HCT116 (cell line): ENCODE measurements around the gene RAP1A. TPM values are rescaled to one million over a fixed set of nuclear protein-coding genes. Genes with fewer than 3 reads are reported as not detected.
"Not testable (repeated sequence)": the region's sequence is repeated elsewhere in the genome, so short reads cannot be mapped to it uniquely, and the experiment has no call there.

Experiments
- ATAC-seq: fragments of 200-7000 bp; cut with Tn5 transposase; 2 replicates; pipeline ENCODE4 v1.9.1; 2020; ENCODE audit warnings: mild to moderate bottlenecking, moderate library complexity
- BruUV-seq: library from RNA; stranded (reverse); fragments of 400-500 nt; replicated peaks from 2 replicates; lab custom pipeline; 2021; lab: Mats Ljungman, UMichigan
- CTCF ChIA-PET: fragments of 300-600 bp; sonication (Branson Sonifier 250); formaldehyde crosslinking; loops from one replicate; lab custom pipeline; 2021; ENCODE audit warnings: antibody characterized with exemption; lab: Charles Lee
- POLR2A ChIA-PET: fragments of 300-600, 350-600 bp; sonication (Branson Sonifier 250); formaldehyde crosslinking; loops from one replicate; lab custom pipeline; 2021; ENCODE audit warnings: antibody characterized with exemption; lab: Charles Lee
- RAD21 ChIA-PET, 2 experiments: fragments of 300-600 bp; sonication (Branson Sonifier 250); formaldehyde crosslinking; loops; one replicate each; lab custom pipeline; 2023; ENCODE audit warnings: low total read pairs in 2 of 2; ENCODE audit not compliant: uncharacterized antibody in 2 of 2, unreplicated experiment in 2 of 2, low non-redundant PET in 1 of 2; lab: Charles Lee
- DNase-seq: peaks from one replicate; pipeline ENCODE4 v3.0.0-alpha.2; 2010; ENCODE audit warnings: low read depth, low spot score
- H2AFZ ChIP-seq: fragments of 200-600 bp; shearing (Covaris generic), sonication (generic); 2 replicates; pipeline ENCODE4 v1.6.1; 2017; ENCODE audit warnings: low read depth, mixed run types, mixed read lengths, antibody characterized with exemption, low read length; ENCODE audit not compliant: poor library complexity, severe bottlenecking
- H3K27ac ChIP-seq: 2 replicates; pipeline ENCODE4 v1.5.1; 2012; ENCODE audit warnings: low read depth, low read length
- H3K27me3 ChIP-seq: fragments of 200-600 bp; sonication (generic); 2 replicates; pipeline ENCODE4 v1.6.1; 2016; ENCODE audit warnings: mixed run types, low read length, mixed read lengths; ENCODE audit not compliant: insufficient read depth
- H3K36me3 ChIP-seq, 2 experiments: fragments of 200-500 bp in 1 of 2; fragments of 200-600 bp in 1 of 2; sonication (Bioruptor generic) in 1 of 2; sonication (generic) in 1 of 2; 2 replicates each; pipeline versions ENCODE4 v1.5.1 to v1.6.1; 2014 to 2016; ENCODE audit warnings: low read length in 2 of 2, inconsistent platforms in 1 of 2, mixed read lengths in 1 of 2, mixed run types in 1 of 2; ENCODE audit not compliant: insufficient read depth in 2 of 2, control insufficient read depth in 1 of 2
- H3K4me1 ChIP-seq, 2 experiments: fragments of 200-600 bp in 1 of 2; sonication (generic) in 1 of 2; 2 replicates each; pipeline versions ENCODE4 v1.5.1 to v1.6.1; 2012 to 2017; ENCODE audit warnings: low read length in 2 of 2, inconsistent platforms in 1 of 2, mild to moderate bottlenecking in 1 of 2, mixed read lengths in 1 of 2, mixed run types in 1 of 2, moderate library complexity in 1 of 2; ENCODE audit not compliant: insufficient read depth in 2 of 2, control insufficient read depth in 1 of 2
- H3K4me2 ChIP-seq: fragments of 200-600 bp; sonication (generic); 2 replicates; pipeline ENCODE4 v1.6.1; 2017; ENCODE audit warnings: mixed run types, low read length, mixed read lengths
- H3K4me3 ChIP-seq, 2 experiments: fragments of 200-600 bp in 1 of 2; sonication (generic) in 1 of 2; replicated peaks in 1 of 2; 2 replicates each; pipeline ENCODE4 v1.5.1; 2011 to 2016; ENCODE audit warnings: low read length in 2 of 2, control low read depth in 1 of 2, low read depth in 1 of 2, mild to moderate bottlenecking in 1 of 2, mixed read lengths in 1 of 2, mixed run types in 1 of 2
- H3K79me2 ChIP-seq: fragments of 200-600 bp; sonication (generic); 2 replicates; pipeline ENCODE4 v1.6.1; 2017; ENCODE audit warnings: mild to moderate bottlenecking, mixed run types, low read length, moderate library complexity, mixed read lengths; ENCODE audit not compliant: insufficient read depth
- H3K9ac ChIP-seq: fragments of 200-600 bp; sonication (generic); 2 replicates; pipeline ENCODE4 v1.6.1; 2016; ENCODE audit warnings: low read length, mixed read lengths
- H3K9me2 ChIP-seq: fragments of 200-600 bp; sonication (generic), shearing (Covaris generic); 2 replicates; pipeline ENCODE4 v1.6.1; 2017; ENCODE audit warnings: mixed run types, mild to moderate bottlenecking, moderate library complexity; ENCODE audit not compliant: insufficient read depth
- H3K9me3 ChIP-seq, 2 experiments: fragments of 200-500 bp in 1 of 2; fragments of 200-600 bp in 1 of 2; sonication (Bioruptor generic) in 1 of 2; sonication (generic) in 1 of 2; 2 replicates each; pipeline ENCODE4 v1.6.1; 2014 to 2017; ENCODE audit warnings: low read length in 2 of 2, mixed read lengths in 2 of 2, inconsistent platforms in 1 of 2, low read depth in 1 of 2, mild to moderate bottlenecking in 1 of 2, mixed run types in 1 of 2, moderate library complexity in 1 of 2; ENCODE audit not compliant: control insufficient read depth in 1 of 2, insufficient read depth in 1 of 2
- H4K20me1 ChIP-seq: fragments of 200-600 bp; sonication (generic), shearing (Covaris generic); 2 replicates; pipeline ENCODE4 v1.6.1; 2017; ENCODE audit warnings: mixed run types, mild to moderate bottlenecking, moderate library complexity; ENCODE audit not compliant: insufficient read depth
- ATF3 ChIP-seq: IDR thresholded peaks from 2 replicates; pipeline ENCODE4 v1.6.1; 2012
- CEBPB ChIP-seq: IDR thresholded peaks from 2 replicates; pipeline ENCODE4 v1.6.1; 2012; ENCODE audit warnings: low read depth
- EGR1 ChIP-seq: IDR thresholded peaks from 2 replicates; pipeline ENCODE4 v1.6.1; 2012; ENCODE audit warnings: low read depth
- ELF1 ChIP-seq: IDR thresholded peaks from 2 replicates; pipeline ENCODE4 v1.6.1; 2012; ENCODE audit warnings: low read depth, borderline replicate concordance
- EZH2phosphoT487 ChIP-seq: fragments of 200-600 bp; IDR thresholded peaks from 2 replicates; pipeline ENCODE4 v1.6.1; 2018; ENCODE audit warnings: antibody characterized with exemption, borderline replicate concordance
- POLR2A ChIP-seq: IDR thresholded peaks from 2 replicates; pipeline ENCODE4 v1.7.0; 2011; ENCODE audit warnings: borderline replicate concordance; ENCODE audit not compliant: insufficient read depth, insufficient read length; ENCODE audit errors: extremely low read depth
- RAD21 ChIP-seq: IDR thresholded peaks from 2 replicates; pipeline ENCODE4 v1.6.1; 2012; ENCODE audit warnings: low read depth, mild to moderate bottlenecking
- REST ChIP-seq: IDR thresholded peaks from 2 replicates; pipeline ENCODE4 v1.6.1; 2012; ENCODE audit warnings: low read depth
- SIN3A ChIP-seq: IDR thresholded peaks from 2 replicates; pipeline ENCODE4 v1.6.1; 2012; ENCODE audit warnings: low read depth
- SP1 ChIP-seq: IDR thresholded peaks from 2 replicates; pipeline ENCODE4 v1.6.1; 2012; ENCODE audit warnings: low read depth
- SRF ChIP-seq: IDR thresholded peaks from 2 replicates; pipeline ENCODE4 v1.6.1; 2012; ENCODE audit warnings: low read depth
- YY1 ChIP-seq: IDR thresholded peaks from 2 replicates; pipeline ENCODE4 v1.6.1; 2011; ENCODE audit warnings: low read length, low read depth, moderate library complexity, mild to moderate bottlenecking; ENCODE audit not compliant: insufficient replicate concordance; ENCODE audit errors: extremely low read depth
- ZBTB33 ChIP-seq: IDR thresholded peaks from 2 replicates; pipeline ENCODE4 v1.6.1; 2011; ENCODE audit warnings: mild to moderate bottlenecking, low read length, moderate library complexity; ENCODE audit not compliant: insufficient replicate concordance; ENCODE audit errors: extremely low read depth
- intact Hi-C: fragments of 100-400 bp; cut with micrococcal nuclease; formaldehyde crosslinking; loops from 2 replicates; pipeline ENCODE4 v1.10.0; 2022
- total RNA-seq: library from RNA; stranded (reverse); gene quantifications from one replicate; pipeline ENCODE4 v1.2.1, GENCODE V29; 2021; ENCODE audit not compliant: unreplicated experiment

Gene RAP1A
- total RNA-seq, 1 experiment from 2014 or later, result 46.2 TPM

GRCh38 chr1:111739925-111740765, 120.6 kb downstream of the RAP1A start:
- TF ChIP-seq RAD21 (no peak), YY1 (no peak), CEBPB (no peak), SP1 (no peak), REST (no peak), EZH2phosphoT487 (no peak), SIN3A (no peak), ATF3 (no peak), EGR1 (no peak), ZBTB33 (no peak), POLR2A (no peak), SRF (no peak), ELF1 (no peak)
- Histone ChIP-seq H3K79me2 (no peaks in the 10 kb centered on the region), H3K4me1 (peaks cover 15 to 28% of the 10 kb centered on the region in 2 experiments; a peak in 3 of 4 replicates), H3K9me2 (no peaks in the 10 kb centered on the region), H3K36me3 (no peaks in the 10 kb centered on the region), H3K4me2 (peak overlapping the region; percentile 81), H3K4me3 (peak overlapping the region; percentile 53 to 59), H4K20me1 (no peaks in the 10 kb centered on the region), H3K9ac (peak overlapping the region; percentile 49), H2AFZ (peak overlapping the region; percentile 82), H3K27ac (peak overlapping the region; percentile 96), H3K27me3 (peaks cover 4% of the 10 kb centered on the region; the same call in 1 of the 2 replicates), H3K9me3 (no peaks in the 10 kb centered on the region)
- ChIA-PET RAD21 (no interaction called here), CTCF (interaction anchor here (1.6 to 2.5 kb wide), 2 partner anchors 7 to 15 kb away, joined by 5 to 22 read pairs; no protein-coding TSS in a partner anchor), POLR2A (no interaction called here)
- ATAC-seq, result no peak
- intact Hi-C loops, result loop anchor here (1.0 kb wide), 1 partner anchor 15 kb away; the partner anchor contains the start of gene DDX20
- DNase-seq, result no peak
- BruUV-seq, result no TSS peak

DNA sequence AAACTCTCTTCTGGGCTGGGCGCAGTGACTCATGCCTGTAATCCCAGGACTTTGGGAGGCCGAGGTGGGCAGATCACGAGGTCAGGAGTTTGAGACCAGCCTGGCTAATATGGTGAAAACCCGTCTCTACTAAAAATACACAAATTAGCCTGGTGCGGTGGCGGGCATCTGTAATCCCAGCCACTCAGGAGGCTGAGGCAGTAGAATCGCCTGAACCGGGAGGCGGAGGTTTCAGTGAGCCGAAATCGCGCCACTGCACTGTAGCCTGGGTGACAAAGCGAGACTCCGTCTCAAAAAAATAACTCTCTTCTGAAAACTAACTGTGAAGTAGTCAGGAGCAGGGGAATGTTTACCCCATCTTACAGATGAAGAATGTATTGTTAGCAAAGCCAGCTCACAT, 122.7 kb downstream of the RAP1A start:
- H2AFZ ChIP-seq, H3K9ac ChIP-seq, DNase-seq, H3K9me3 ChIP-seq, intact Hi-C loops, RAD21 ChIA-PET, POLR2A ChIA-PET, H3K9me2 ChIP-seq, H3K36me3 ChIP-seq, ATAC-seq, H3K4me3 ChIP-seq, BruUV-seq, H3K27ac ChIP-seq, H3K4me2 ChIP-seq, H3K27me3 ChIP-seq, H3K79me2 ChIP-seq, H4K20me1 ChIP-seq: not testable (repeated sequence)
- peaks cover 12 to 33% of the 10 kb centered on the region in 2 experiments; a peak in 3 of 4 replicates for H3K4me1 ChIP-seq
- CTCF ChIA-PET, result interaction anchor here (1.5 kb wide), 1 partner anchor 234 kb away, joined by 3 read pairs; no protein-coding TSS in a partner anchor
